ENCODE data around the gene HS3ST2.

DNA sequence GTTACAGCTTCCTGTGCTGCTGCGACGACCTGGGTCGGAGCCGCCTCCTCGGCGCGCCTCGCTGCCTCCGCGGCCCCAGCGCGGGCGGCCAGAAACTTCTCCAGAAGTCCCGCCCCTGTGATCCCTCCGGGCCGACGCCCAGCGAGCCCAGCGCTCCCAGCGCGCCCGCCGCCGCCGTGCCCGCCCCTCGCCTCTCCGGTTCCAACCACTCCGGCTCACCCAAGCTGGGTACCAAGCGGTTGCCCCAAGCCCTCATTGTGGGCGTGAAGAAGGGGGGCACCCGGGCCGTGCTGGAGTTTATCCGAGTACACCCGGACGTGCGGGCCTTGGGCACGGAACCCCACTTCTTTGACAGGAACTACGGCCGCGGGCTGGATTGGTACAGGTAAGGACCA is 746 bp downstream of the HS3ST2 start:
- no peak for TF ChIP-seq CTCF (conservative IDR thresholded peaks at IDR 0.05; ENCODE audit: low read depth, low read length)
- TF ChIP-seq EZH2 (IDR thresholded peaks at IDR 0.05; ENCODE audit: borderline replicate concordance, low read depth, low read length, poor library complexity, severe bottlenecking) = no peak
